Choroid plexus epithelial cell (primary cell): ENCODE data around the gene HSD11B1.

ENCODE experiments used
- DNase-seq: peaks from one replicate; pipeline ENCODE4 v3.0.0-alpha.2; 2010; ENCODE audit warnings: low read depth
- H3K4me3 ChIP-seq: 2 replicates; pipeline ENCODE4 v1.5.1; 2011; ENCODE audit warnings: low read depth, mild to moderate bottlenecking, control low read depth, low read length, moderate library complexity
- TF ChIP-seq, protein P1 (sequence below): conservative IDR thresholded peaks from 2 replicates; pipeline ENCODE4 v1.5.1; 2011; ENCODE audit warnings: low read depth, mild to moderate bottlenecking, control low read depth, inconsistent platforms, low read length, moderate library complexity

Gene HSD11B1

DNA sequence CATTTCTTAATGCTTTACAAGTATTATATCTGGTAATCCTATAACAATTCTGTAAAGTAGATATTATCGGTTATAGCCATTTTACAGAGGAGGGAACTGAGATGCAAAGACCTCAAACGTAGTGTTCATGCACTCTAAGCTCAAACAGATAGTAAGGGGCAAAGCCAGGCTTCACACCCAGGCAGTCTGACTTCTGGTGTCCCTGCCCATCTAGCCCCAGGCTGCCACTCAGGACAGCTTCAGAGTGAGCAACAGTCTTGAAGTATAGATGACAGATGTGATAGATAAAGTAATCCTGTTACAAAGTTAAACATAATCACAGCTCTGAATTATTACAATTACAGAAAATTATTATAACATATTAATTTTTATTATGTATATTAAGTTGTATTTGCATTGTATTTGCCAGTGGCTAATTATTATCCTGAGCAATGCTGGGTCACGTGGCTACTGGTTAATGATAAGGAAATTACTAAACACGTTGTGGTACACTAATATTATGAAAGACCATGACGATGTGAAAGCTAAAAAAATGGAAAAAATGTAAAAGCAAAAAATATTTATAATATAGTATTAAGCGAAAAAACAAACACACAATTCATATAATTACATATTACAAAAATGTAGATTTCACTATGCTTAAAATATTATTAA, 45.2 kb downstream of the HSD11B1 start:
- no peak for DNase-seq
- no peak overlapping the region for H3K4me3 ChIP-seq
- TF ChIP-seq, protein P1, sequence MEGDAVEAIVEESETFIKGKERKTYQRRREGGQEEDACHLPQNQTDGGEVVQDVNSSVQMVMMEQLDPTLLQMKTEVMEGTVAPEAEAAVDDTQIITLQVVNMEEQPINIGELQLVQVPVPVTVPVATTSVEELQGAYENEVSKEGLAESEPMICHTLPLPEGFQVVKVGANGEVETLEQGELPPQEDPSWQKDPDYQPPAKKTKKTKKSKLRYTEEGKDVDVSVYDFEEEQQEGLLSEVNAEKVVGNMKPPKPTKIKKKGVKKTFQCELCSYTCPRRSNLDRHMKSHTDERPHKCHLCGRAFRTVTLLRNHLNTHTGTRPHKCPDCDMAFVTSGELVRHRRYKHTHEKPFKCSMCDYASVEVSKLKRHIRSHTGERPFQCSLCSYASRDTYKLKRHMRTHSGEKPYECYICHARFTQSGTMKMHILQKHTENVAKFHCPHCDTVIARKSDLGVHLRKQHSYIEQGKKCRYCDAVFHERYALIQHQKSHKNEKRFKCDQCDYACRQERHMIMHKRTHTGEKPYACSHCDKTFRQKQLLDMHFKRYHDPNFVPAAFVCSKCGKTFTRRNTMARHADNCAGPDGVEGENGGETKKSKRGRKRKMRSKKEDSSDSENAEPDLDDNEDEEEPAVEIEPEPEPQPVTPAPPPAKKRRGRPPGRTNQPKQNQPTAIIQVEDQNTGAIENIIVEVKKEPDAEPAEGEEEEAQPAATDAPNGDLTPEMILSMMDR = no peak

DNA sequence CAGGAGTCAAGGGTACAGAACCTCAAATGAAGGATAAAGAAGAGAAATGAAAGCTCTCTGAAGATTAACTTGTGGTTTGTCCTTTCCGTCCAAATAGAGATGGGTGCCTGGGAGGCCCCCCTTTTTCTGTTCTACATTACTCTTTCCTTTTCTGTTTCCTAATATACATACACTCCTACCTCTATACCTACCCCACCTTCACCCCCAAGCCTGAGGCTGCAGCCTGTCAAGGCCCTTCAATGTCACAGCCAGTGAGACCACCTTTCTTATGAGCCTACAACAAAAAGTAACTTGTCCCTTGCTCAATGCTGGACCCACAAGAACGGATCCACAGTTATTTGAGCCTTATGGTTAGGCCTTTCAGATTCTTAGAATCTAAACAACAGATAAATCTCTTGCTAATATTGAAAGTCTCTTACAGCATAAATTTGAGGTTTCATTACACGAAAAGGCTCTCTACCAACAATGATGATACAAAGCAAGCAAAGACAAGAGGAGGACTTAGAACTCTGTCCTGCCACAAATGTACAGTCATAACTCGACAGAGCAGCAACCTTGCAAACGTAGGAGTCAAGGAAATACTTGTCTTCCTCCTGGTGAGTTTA, 47.1 kb downstream of the HSD11B1 start:
- DNase-seq = no peak
- TF ChIP-seq, protein P1 = no peak
- H3K4me3 ChIP-seq = no peak overlapping the region

DNA sequence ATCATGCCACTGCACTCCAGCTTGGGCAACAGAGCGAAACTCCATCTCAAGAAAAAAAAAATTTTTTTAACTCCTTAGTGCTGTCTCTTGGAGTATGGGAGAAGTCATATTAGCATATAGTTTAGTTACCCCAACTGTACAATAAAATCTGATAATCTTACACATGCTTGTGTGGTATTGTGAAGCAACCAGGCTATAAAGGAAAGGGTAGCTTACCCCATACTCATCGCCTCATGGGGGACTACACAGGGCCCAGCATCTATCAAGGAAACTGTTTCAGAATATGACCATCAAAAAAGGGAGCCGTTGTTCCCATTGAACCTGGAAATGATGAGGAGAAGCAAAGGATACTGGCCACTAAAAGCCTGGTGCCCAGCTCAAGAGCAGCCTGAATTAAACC, 48.2 kb downstream of the HSD11B1 start:
- TF ChIP-seq, protein P1 = no peak

DNA sequence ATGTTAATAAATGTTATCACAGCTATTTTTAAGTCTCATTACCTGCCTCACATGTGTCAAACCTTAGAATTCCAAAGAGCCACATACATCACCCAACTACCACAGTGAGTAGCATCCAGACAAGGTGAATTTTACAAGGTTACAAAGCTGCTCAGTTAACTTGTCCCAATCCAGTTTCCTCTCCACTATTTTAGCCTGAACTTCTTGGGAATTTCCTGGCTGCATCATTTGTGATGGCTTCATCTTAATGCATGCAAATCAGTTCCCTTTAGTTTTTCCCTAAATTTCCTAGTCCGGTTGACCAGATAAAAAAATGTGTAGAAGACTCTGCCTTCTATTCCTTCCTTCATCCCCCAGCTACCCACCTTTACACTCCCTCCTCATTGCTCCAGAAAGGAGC, 50.6 kb downstream of the HSD11B1 start:
- TF ChIP-seq, protein P1 = no peak
- DNase-seq = no peak
- no peak overlapping the region for H3K4me3 ChIP-seq

More for the DNA sequence above, 48.2 kb downstream of the HSD11B1 start:
- no peak for DNase-seq
- no peak overlapping the region for H3K4me3 ChIP-seq

DNA sequence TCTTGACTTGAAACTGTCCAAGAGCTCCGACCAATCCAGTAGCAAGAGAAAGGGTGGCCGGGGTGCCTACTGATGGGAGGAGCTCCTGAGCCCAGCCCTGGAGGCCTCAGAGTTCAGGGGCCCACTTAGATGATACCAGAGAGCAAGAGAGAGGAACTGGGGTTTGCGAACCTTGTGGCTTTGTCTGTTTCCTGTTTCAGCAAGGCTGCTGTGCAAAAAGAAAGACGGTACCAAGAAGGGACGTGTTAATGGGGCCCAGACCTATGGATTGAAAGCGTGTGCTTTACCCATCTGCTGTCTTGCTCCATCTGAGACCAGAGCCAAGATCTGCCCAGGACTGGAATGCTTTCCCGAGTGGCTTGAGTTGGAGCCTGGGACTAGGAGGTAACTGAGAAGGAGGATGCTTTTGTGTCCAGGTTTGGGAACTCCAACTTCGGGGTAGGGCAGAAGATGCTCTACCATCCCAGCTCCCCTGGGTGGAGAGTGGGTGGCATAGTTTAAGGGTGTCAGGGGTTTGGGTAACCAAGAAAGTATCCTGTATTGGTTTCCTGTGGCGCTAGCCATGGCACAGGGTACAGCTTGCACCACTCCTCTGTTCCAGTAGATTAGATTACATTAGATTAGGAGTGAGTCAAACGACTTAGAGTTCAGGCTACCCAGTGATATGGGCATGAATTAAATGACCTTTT, 51.4 kb downstream of the HSD11B1 start, which contains the start of gene TRAF3IP3:
TSS of gene TRAF3IP3 (plus strand) at position 128 of the 689 bp plus-strand sequence. CDS start 3,987 bp downstream, outside the sequence.
- TF ChIP-seq, protein P1 = no peak
- peak; percentile 11 for DNase-seq
- H3K4me3 ChIP-seq = no peak within 1 kb of the TSS

DNA sequence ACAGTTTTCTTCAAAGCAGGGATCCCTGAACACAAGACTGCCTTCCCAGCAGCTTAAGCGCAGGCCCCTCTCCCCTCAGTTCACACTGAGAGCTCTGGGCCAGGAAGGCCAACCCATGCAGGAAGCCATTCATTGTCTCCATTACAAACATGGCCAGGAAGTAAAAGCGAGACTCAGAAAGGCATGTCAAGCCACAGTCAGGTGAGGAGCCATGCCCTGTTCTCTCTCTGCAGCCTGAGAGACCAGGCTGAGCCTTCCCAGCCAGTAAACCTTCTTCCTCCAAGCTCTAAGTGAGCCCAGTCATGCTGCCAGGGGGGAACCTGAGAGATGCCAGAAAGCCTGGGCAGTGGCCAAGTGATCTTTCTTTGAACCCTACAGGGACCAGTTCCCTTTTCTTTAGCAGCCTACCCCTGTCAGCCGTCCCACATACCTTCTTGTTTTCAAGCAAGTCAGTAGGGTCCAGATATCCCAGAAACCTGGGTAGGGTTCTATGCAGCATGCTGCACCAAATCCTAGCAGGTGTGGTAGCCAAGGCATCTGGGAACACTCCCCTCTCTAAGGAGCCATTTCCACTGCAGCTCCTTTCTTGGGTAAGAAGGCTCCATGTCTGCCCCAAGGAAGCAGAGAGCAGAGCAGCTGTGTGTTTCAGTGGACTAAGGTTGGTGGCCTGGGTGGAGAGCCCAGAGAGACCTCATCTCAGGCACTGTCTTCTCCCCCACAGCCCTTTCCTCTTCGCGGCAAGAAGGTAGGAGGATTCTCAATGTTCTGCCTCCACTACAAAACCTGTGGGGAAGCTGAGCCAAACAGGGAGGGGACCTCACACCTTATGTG, 52.2 kb downstream of the HSD11B1 start:
- H3K4me3 ChIP-seq = no peak overlapping the region
- TF ChIP-seq, protein P1 = no peak
- no peak for DNase-seq
